Measurements from ENCODE around the gene DENND5B. TPM values are rescaled to one million over a fixed set of nuclear protein-coding genes. Genes with fewer than 3 reads are reported as not detected.
A peak's percentile ranks its signal among the peaks of the same experiment; 100 is the strongest.
"Not testable (repeated sequence)": the region's sequence is repeated elsewhere in the genome, so short reads cannot be mapped to it uniquely, and the experiment has no call there.

The DENND5B gene
- total RNA-seq, 4 donors from 2014 or later: 1.6 to 9.7 (median 5.8) TPM

GRCh38 chr12:31386364-31386777 is 204.6 kb downstream of the DENND5B start:
- Histone ChIP-seq H3K27ac (no peak overlapping the region), H3K9me3 (no peaks in the 10 kb centered on the region), H3K4me3 (no peak overlapping the region), H3K4me1 (no peaks in the 10 kb centered on the region), H3K36me3 (no peaks in the 10 kb centered on the region), H3K27me3 (no peaks in the 10 kb centered on the region)
- no peak for DNase-seq (ENCODE audit: low spot score in 2 of 2)
- 65% methylated on average over 2 of the region's 2 CpGs for WGBS
- no peak for TF ChIP-seq POLR2AphosphoS5 (IDR thresholded peaks at IDR 0.05)

DNA sequence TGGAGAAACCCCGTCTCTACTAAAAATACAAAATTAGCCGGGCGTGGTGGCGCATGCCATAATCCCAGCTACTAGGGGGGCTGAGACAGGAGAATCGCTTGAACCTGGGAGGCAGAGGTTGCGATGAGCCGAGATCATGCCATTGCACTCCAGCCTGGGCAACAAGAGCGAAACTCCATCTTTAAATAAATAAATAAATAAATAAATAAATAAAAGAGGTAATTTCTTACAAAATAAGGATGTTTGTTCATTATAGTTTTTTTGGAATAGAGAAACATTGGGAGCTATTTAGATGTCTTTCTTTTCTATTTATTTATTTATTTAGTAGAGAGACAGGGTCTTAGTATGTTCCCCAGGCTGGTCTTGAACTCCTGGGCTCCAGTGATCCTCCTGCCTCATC is 213.7 kb downstream of the DENND5B start:
- not testable (repeated sequence) for H3K27me3 ChIP-seq, H3K27ac ChIP-seq, H3K36me3 ChIP-seq, H3K4me1 ChIP-seq, H3K4me3 ChIP-seq, H3K9me3 ChIP-seq
- 86% methylated on average over 8 of the region's 8 CpGs for WGBS
- DNase-seq (ENCODE audit: low spot score in 2 of 2): peak in 1 of 2 donors; percentile 20

DNA sequence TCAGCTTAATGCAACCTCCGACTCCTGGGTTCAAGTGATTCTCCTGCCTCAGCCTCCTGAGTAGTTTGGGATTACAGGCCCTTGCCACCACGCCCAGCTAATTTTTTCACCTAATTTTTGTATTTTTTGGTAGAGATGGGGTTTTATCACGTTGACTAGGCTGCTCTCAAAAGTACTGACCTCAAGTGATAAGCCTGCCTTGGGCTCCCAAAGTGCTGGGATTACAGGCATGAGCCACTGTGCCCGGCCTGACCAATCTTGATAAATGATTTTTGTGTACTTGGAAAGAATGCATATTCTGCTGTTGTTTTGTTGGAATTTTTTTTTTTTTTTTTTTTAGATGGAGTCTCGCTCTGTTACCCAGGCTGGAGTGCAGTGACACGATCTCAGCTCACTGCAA is 215.5 kb downstream of the DENND5B start:
- WGBS: 86% methylated on average over 6 of the region's 6 CpGs
- H3K27ac ChIP-seq; DNase-seq (ENCODE audit: low spot score in 2 of 2); H3K9me3 ChIP-seq; H3K36me3 ChIP-seq; H3K4me1 ChIP-seq; H3K27me3 ChIP-seq; H3K4me3 ChIP-seq: not testable (repeated sequence)

- DNase-seq (ENCODE audit: low spot score in 2 of 2): no peak
- TF ChIP-seq, protein P1, sequence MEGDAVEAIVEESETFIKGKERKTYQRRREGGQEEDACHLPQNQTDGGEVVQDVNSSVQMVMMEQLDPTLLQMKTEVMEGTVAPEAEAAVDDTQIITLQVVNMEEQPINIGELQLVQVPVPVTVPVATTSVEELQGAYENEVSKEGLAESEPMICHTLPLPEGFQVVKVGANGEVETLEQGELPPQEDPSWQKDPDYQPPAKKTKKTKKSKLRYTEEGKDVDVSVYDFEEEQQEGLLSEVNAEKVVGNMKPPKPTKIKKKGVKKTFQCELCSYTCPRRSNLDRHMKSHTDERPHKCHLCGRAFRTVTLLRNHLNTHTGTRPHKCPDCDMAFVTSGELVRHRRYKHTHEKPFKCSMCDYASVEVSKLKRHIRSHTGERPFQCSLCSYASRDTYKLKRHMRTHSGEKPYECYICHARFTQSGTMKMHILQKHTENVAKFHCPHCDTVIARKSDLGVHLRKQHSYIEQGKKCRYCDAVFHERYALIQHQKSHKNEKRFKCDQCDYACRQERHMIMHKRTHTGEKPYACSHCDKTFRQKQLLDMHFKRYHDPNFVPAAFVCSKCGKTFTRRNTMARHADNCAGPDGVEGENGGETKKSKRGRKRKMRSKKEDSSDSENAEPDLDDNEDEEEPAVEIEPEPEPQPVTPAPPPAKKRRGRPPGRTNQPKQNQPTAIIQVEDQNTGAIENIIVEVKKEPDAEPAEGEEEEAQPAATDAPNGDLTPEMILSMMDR (IDR thresholded peaks at IDR 0.05): no peak
- TF ChIP-seq POLR2A (IDR thresholded peaks at IDR 0.05) (no peak), POLR2AphosphoS5 (IDR thresholded peaks at IDR 0.05) (no peak)
- no peaks in the 10 kb centered on the region for H3K9me3 ChIP-seq
- no peak overlapping the region for H3K4me3 ChIP-seq
- H3K4me1 ChIP-seq: peaks cover 18% of the 10 kb centered on the region
- no peaks in the 10 kb centered on the region for H3K36me3 ChIP-seq
- 87% methylated on average over 2 of the region's 2 CpGs for WGBS
- H3K27me3 ChIP-seq: no peaks in the 10 kb centered on the region
- H3K27ac ChIP-seq: no peak overlapping the region
These were observed 219.7 kb downstream of the DENND5B start for GRCh38 chr12:31371256-31371620.

- Histone ChIP-seq H3K9me3 (no peaks in the 10 kb centered on the region), H3K27me3 (no peaks in the 10 kb centered on the region), H3K36me3 (no peaks in the 10 kb centered on the region), H3K27ac (no peak overlapping the region), H3K4me3 (peak overlapping the region; percentile 35), H3K4me1 (peaks cover 18% of the 10 kb centered on the region)
- no peak for DNase-seq (ENCODE audit: low spot score in 2 of 2)
- 58% methylated on average over 10 of the region's 10 CpGs for WGBS
- TF ChIP-seq EP300 (IDR thresholded peaks at IDR 0.05) (no peak), POLR2AphosphoS5 (IDR thresholded peaks at IDR 0.05) (no peak), POLR2A (IDR thresholded peaks at IDR 0.05) (no peak)
- TF ChIP-seq, protein P1 (IDR thresholded peaks at IDR 0.05): no peak
These were observed 220.2 kb downstream of the DENND5B start for GRCh38 chr12:31370531-31371255.

DNA sequence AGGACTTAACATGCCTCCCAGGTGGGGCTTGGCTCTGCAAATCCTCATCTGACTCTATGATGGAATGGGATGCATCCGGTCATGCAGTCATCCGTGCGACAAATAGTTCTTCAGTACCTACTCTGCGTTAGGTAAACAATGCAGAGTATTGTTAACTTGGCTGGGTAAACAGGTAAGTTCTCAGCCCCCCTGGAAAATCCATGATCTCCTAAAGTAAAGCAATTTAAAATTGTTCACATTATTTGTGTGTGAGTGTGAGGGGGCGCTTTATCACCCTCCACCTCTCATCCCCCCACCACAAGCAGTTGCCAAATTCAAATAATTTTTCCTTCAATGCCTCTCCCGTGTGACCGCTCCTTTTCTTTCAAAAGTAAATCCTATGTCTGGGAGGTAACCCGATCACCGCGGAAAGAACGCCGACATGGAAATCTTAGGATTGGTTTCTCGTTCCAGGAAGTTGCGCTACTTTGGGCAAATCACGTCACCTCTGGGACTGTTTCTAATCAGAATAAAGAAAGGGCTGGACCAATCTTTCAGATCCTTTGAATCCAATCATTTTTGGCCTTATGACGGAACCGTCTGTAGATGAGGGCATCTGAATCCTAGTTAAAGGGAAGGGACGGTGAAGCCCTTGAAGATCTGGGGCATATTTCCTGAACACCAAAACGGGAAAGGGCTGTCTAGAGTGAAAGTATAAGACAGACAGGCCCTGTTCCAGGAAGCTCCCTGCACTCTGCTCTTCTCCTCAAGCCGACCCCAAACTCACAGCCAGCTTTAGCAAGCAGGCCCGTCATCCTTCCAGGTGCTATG is 221.0 kb downstream of the DENND5B start:
- Histone ChIP-seq H3K4me1 (peaks cover 18% of the 10 kb centered on the region), H3K27me3 (no peaks in the 10 kb centered on the region), H3K4me3 (peak overlapping the region; percentile 35), H3K9me3 (no peaks in the 10 kb centered on the region), H3K27ac (peak overlapping the region; percentile 15), H3K36me3 (no peaks in the 10 kb centered on the region)
- TF ChIP-seq, protein P1 (IDR thresholded peaks at IDR 0.05): no peak
- no peak for TF ChIP-seq EP300 (IDR thresholded peaks at IDR 0.05)
- TF ChIP-seq POLR2A (IDR thresholded peaks at IDR 0.05): no peak
- no peak for TF ChIP-seq POLR2AphosphoS5 (IDR thresholded peaks at IDR 0.05)
- WGBS: 32% methylated on average over 21 of the region's 21 CpGs
- DNase-seq (ENCODE audit: low spot score in 2 of 2): no peak

Data from suprapubic skin (tissue), 4 donors.